WTC11 (cell line): Measurements from ENCODE around the gene PNISR. TPM values are rescaled to one million over a fixed set of nuclear protein-coding genes. Genes with fewer than 3 reads are reported as not detected.

Experiments used
- ATAC-seq: fragments of 200-7000 bp; cut with Tn5 transposase; 2 replicates; pipeline ENCODE4 v1.10.0; 2021; ENCODE audit warnings: mild to moderate bottlenecking, moderate library complexity
- CTCF ChIA-PET: fragments of 300-600 bp; sonication (Branson Sonifier 250); formaldehyde crosslinking; loops from one replicate; lab custom pipeline; 2021; ENCODE audit warnings: antibody characterized with exemption; lab: Charles Lee
- POLR2A ChIA-PET: fragments of 350-600 bp; sonication (Branson Sonifier 250); formaldehyde crosslinking; loops from one replicate; lab custom pipeline; 2021; ENCODE audit warnings: antibody characterized with exemption; lab: Charles Lee
- DNase-seq: peaks from one replicate; pipeline ENCODE4 v3.0.0; 2021; ENCODE audit warnings: low spot score
- H3K27ac Mint-ChIP-seq: 2 replicates; pipeline ENCODE4 v1.8.0; 2021; ENCODE audit warnings: mixed read lengths
- H3K27me3 Mint-ChIP-seq: 2 replicates; pipeline ENCODE4 v1.8.0; 2021; ENCODE audit warnings: low read depth, mild to moderate bottlenecking, moderate library complexity, mixed read lengths
- H3K36me3 Mint-ChIP-seq: 2 replicates; pipeline ENCODE4 v1.8.0; 2021; ENCODE audit warnings: mixed read lengths
- H3K4me1 Mint-ChIP-seq: 2 replicates; pipeline ENCODE4 v1.8.0; 2022; ENCODE audit warnings: mixed read lengths
- H3K4me3 Mint-ChIP-seq: 2 replicates; pipeline ENCODE4 v1.8.0; 2021; ENCODE audit warnings: mild to moderate bottlenecking, moderate library complexity, mixed read lengths
- H3K9me3 Mint-ChIP-seq: 2 replicates; pipeline ENCODE4 v1.8.0; 2021; ENCODE audit warnings: mixed read lengths
- FOXJ3 ChIP-seq: sonication (generic); formaldehyde crosslinking; IDR thresholded peaks from 2 replicates; pipeline ENCODE4 v1.9.0; 2021; ENCODE audit warnings: missing genetic modification reagents, mild to moderate bottlenecking, borderline replicate concordance
- IRF2 ChIP-seq: sonication (generic); formaldehyde crosslinking; IDR thresholded peaks from 2 replicates; pipeline ENCODE4 v1.8.0; 2022; ENCODE audit warnings: low read depth, missing genetic modification reagents, borderline replicate concordance
- MYBL2 ChIP-seq: sonication (generic); formaldehyde crosslinking; IDR thresholded peaks from 2 replicates; pipeline ENCODE4 v1.8.1; 2023; ENCODE audit warnings: mild to moderate bottlenecking, moderate library complexity, missing genetic modification reagents
- NFATC4 ChIP-seq: fragments of 250-450 bp; sonication (Bioruptor Pico); IDR thresholded peaks from 2 replicates; pipeline ENCODE4 v1.9.0; 2021; ENCODE audit warnings: mild to moderate bottlenecking
- NFE2L1 ChIP-seq: sonication (generic); formaldehyde crosslinking; IDR thresholded peaks from 2 replicates; pipeline ENCODE4 v1.8.1; 2023; ENCODE audit warnings: missing genetic modification reagents
- RORB ChIP-seq: fragments of 250-450 bp; sonication (Bioruptor Pico); IDR thresholded peaks from 2 replicates; pipeline ENCODE4 v1.9.0; 2021; ENCODE audit warnings: mild to moderate bottlenecking
- TEAD1 ChIP-seq: sonication (generic); formaldehyde crosslinking; IDR thresholded peaks from 2 replicates; pipeline ENCODE4 v1.8.0; 2022; ENCODE audit warnings: mild to moderate bottlenecking, missing genetic modification reagents
- ZNF219 ChIP-seq: sonication (generic); formaldehyde crosslinking; IDR thresholded peaks from 2 replicates; pipeline ENCODE4 v1.8.0; 2023; ENCODE audit warnings: missing genetic modification reagents, mild to moderate bottlenecking, borderline replicate concordance
- ZNF317 ChIP-seq: sonication (generic); formaldehyde crosslinking; IDR thresholded peaks from 2 replicates; pipeline ENCODE4 v1.8.1; 2023; ENCODE audit warnings: low read depth, mild to moderate bottlenecking, moderate library complexity, missing genetic modification reagents, borderline replicate concordance
- ZNF416 ChIP-seq: fragments of 250-450 bp; sonication (Bioruptor Pico); IDR thresholded peaks from 2 replicates; pipeline ENCODE4 v1.9.0; 2021; ENCODE audit warnings: mild to moderate bottlenecking, inconsistent platforms
- ZNF423 ChIP-seq: fragments of 250-450 bp; sonication (Bioruptor Pico); IDR thresholded peaks from 2 replicates; pipeline ENCODE4 v2.1.2; 2022; ENCODE audit warnings: mild to moderate bottlenecking, moderate library complexity
- total RNA-seq: library from RNA; stranded (reverse); gene quantifications from 3 replicates; pipeline ENCODE4 v1.2.3, GENCODE V29; 2021
- TF ChIP-seq, protein P1 (sequence below): sonication (generic); formaldehyde crosslinking; IDR thresholded peaks from 2 replicates; pipeline ENCODE4 v1.8.1; 2023; ENCODE audit warnings: mild to moderate bottlenecking, missing genetic modification reagents, moderate library complexity
- TF ChIP-seq, protein P2 (sequence below): sonication (generic); formaldehyde crosslinking; IDR thresholded peaks from 2 replicates; pipeline ENCODE4 v1.8.1; 2022; ENCODE audit warnings: missing genetic modification reagents, borderline replicate concordance
- TF ChIP-seq, protein P3 (sequence below): sonication (generic); formaldehyde crosslinking; IDR thresholded peaks from 2 replicates; pipeline ENCODE4 v1.8.1; 2022; ENCODE audit warnings: mild to moderate bottlenecking, missing genetic modification reagents, moderate library complexity, borderline replicate concordance
- TF ChIP-seq, protein P4 (sequence below): fragments of 250-450 bp; sonication (Bioruptor Pico); IDR thresholded peaks from 2 replicates; pipeline ENCODE4 v1.9.0; 2021; ENCODE audit warnings: mild to moderate bottlenecking
- TF ChIP-seq, protein P5 (sequence below): fragments of 200-600 bp; IDR thresholded peaks from 2 replicates; pipeline ENCODE4 v1.8.0; 2022; ENCODE audit warnings: antibody characterized with exemption
- TF ChIP-seq, protein P6 (sequence below): sonication (generic); formaldehyde crosslinking; IDR thresholded peaks from 2 replicates; pipeline ENCODE4 v1.8.1; 2023; ENCODE audit warnings: mild to moderate bottlenecking, missing genetic modification reagents, borderline replicate concordance
- TF ChIP-seq, protein P7 (sequence below): sonication (generic); formaldehyde crosslinking; IDR thresholded peaks from 2 replicates; pipeline ENCODE4 v1.8.1; 2022; ENCODE audit warnings: low read depth, missing genetic modification reagents, borderline replicate concordance
- TF ChIP-seq, protein P8 (sequence below): sonication (generic); formaldehyde crosslinking; IDR thresholded peaks from 2 replicates; pipeline ENCODE4 v1.8.0; 2023; ENCODE audit warnings: missing genetic modification reagents
- TF ChIP-seq, protein P9 (sequence below): sonication (generic); formaldehyde crosslinking; IDR thresholded peaks from 2 replicates; pipeline ENCODE4 v1.8.0; 2022; ENCODE audit warnings: mild to moderate bottlenecking, missing genetic modification reagents

The PNISR gene
- total RNA-seq, 1 experiment from 2014 or later = 156 TPM

DNA sequence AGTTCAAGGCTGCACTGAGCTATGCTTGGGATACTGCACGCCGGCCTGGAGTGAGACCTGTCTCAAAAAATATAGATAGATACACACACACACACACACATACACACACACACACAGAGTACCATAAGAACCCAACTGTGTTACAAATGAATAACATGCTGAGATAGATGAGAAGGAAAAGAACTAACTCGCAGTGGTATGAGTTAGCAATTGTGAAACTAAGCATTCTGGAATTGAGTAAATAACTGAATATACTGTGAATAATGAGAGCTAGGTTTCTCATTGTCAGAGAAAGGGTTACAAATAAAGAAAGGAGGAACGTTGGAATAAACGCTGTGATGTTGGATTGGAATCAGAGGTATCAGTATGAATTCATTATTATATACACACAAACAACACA lies 61.1 kb downstream of the PNISR start (continued):
- no peak for TF ChIP-seq TEAD1 (CRISPR knock-in tag)
- TF ChIP-seq, protein P1, sequence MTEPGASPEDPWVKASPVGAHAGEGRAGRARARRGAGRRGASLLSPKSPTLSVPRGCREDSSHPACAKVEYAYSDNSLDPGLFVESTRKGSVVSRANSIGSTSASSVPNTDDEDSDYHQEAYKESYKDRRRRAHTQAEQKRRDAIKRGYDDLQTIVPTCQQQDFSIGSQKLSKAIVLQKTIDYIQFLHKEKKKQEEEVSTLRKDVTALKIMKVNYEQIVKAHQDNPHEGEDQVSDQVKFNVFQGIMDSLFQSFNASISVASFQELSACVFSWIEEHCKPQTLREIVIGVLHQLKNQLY (CRISPR knock-in tag) = no peak
- TF ChIP-seq, all 79 proteins: peak for 0

DNA sequence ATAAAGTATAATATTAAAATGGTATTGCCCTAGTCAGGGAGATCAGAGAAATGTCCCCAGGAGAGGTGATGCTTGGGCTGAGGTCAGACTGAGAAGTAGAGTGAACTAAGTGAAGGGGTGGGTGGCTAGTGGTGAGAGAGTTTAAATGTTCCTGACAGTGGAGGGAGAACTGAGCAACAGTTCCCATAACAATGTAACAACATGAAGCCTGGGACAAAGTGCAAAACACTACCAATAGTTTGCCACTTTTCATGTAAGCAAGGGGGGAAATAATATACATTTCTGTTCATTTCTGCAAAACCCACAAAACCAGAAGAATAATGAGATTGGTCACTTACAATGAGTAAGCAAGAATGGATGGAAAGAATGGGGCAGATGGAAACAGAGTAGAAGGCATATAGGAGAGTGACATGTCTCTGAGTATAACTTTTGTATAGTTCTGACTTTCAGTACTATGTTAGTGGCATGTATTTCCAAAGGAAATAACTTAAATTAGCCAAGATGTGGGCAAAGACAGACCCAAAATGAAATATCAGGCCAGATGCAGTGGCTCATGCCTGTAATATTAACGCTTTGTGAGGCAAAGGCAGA lies 62.3 kb downstream of the PNISR start:
- no peak for ATAC-seq
- Mint-ChIP-seq H3K27me3 (no peaks in the 10 kb centered on the region), H3K36me3 (no peaks in the 10 kb centered on the region), H3K4me3 (no peak overlapping the region), H3K4me1 (0 out of 2 replicates have a peak, but pooled peaks cover 2% of the 10 kb centered on the region), H3K9me3 (no peaks in the 10 kb centered on the region), H3K27ac (no peak overlapping the region)
- POLR2A ChIA-PET = no interaction called here
- no peak for DNase-seq
- CTCF ChIA-PET = no interaction called here
- TF ChIP-seq ZNF423 (CRISPR knock-in tag) (no peak), ZNF416 (CRISPR knock-in tag) (no peak), ZNF219 (CRISPR knock-in tag) (no peak), MYBL2 (no peak), NFATC4 (CRISPR knock-in tag) (no peak), IRF2 (CRISPR knock-in tag) (no peak), ZNF317 (no peak), FOXJ3 (no peak), NFE2L1 (no peak), RORB (no peak)
- TF ChIP-seq, protein P2, sequence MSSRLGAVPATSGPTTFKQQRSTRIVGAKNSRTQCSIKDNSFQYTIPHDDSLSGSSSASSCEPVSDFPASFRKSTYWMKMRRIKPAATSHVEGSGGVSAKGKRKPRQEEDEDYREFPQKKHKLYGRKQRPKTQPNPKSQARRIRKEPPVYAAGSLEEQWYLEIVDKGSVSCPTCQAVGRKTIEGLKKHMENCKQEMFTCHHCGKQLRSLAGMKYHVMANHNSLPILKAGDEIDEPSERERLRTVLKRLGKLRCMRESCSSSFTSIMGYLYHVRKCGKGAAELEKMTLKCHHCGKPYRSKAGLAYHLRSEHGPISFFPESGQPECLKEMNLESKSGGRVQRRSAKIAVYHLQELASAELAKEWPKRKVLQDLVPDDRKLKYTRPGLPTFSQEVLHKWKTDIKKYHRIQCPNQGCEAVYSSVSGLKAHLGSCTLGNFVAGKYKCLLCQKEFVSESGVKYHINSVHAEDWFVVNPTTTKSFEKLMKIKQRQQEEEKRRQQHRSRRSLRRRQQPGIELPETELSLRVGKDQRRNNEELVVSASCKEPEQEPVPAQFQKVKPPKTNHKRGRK (CRISPR knock-in tag) = no peak
- TF ChIP-seq, protein P3, sequence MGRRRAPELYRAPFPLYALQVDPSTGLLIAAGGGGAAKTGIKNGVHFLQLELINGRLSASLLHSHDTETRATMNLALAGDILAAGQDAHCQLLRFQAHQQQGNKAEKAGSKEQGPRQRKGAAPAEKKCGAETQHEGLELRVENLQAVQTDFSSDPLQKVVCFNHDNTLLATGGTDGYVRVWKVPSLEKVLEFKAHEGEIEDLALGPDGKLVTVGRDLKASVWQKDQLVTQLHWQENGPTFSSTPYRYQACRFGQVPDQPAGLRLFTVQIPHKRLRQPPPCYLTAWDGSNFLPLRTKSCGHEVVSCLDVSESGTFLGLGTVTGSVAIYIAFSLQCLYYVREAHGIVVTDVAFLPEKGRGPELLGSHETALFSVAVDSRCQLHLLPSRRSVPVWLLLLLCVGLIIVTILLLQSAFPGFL (CRISPR knock-in tag) = no peak
- TF ChIP-seq, protein P4, sequence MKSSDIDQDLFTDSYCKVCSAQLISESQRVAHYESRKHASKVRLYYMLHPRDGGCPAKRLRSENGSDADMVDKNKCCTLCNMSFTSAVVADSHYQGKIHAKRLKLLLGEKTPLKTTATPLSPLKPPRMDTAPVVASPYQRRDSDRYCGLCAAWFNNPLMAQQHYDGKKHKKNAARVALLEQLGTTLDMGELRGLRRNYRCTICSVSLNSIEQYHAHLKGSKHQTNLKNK (CRISPR knock-in tag) = no peak
- TF ChIP-seq, protein P5, sequence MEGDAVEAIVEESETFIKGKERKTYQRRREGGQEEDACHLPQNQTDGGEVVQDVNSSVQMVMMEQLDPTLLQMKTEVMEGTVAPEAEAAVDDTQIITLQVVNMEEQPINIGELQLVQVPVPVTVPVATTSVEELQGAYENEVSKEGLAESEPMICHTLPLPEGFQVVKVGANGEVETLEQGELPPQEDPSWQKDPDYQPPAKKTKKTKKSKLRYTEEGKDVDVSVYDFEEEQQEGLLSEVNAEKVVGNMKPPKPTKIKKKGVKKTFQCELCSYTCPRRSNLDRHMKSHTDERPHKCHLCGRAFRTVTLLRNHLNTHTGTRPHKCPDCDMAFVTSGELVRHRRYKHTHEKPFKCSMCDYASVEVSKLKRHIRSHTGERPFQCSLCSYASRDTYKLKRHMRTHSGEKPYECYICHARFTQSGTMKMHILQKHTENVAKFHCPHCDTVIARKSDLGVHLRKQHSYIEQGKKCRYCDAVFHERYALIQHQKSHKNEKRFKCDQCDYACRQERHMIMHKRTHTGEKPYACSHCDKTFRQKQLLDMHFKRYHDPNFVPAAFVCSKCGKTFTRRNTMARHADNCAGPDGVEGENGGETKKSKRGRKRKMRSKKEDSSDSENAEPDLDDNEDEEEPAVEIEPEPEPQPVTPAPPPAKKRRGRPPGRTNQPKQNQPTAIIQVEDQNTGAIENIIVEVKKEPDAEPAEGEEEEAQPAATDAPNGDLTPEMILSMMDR = no peak
- TF ChIP-seq, protein P6, sequence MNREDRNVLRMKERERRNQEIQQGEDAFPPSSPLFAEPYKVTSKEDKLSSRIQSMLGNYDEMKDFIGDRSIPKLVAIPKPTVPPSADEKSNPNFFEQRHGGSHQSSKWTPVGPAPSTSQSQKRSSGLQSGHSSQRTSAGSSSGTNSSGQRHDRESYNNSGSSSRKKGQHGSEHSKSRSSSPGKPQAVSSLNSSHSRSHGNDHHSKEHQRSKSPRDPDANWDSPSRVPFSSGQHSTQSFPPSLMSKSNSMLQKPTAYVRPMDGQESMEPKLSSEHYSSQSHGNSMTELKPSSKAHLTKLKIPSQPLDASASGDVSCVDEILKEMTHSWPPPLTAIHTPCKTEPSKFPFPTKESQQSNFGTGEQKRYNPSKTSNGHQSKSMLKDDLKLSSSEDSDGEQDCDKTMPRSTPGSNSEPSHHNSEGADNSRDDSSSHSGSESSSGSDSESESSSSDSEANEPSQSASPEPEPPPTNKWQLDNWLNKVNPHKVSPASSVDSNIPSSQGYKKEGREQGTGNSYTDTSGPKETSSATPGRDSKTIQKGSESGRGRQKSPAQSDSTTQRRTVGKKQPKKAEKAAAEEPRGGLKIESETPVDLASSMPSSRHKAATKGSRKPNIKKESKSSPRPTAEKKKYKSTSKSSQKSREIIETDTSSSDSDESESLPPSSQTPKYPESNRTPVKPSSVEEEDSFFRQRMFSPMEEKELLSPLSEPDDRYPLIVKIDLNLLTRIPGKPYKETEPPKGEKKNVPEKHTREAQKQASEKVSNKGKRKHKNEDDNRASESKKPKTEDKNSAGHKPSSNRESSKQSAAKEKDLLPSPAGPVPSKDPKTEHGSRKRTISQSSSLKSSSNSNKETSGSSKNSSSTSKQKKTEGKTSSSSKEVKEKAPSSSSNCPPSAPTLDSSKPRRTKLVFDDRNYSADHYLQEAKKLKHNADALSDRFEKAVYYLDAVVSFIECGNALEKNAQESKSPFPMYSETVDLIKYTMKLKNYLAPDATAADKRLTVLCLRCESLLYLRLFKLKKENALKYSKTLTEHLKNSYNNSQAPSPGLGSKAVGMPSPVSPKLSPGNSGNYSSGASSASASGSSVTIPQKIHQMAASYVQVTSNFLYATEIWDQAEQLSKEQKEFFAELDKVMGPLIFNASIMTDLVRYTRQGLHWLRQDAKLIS = no peak
- TF ChIP-seq, protein P7, sequence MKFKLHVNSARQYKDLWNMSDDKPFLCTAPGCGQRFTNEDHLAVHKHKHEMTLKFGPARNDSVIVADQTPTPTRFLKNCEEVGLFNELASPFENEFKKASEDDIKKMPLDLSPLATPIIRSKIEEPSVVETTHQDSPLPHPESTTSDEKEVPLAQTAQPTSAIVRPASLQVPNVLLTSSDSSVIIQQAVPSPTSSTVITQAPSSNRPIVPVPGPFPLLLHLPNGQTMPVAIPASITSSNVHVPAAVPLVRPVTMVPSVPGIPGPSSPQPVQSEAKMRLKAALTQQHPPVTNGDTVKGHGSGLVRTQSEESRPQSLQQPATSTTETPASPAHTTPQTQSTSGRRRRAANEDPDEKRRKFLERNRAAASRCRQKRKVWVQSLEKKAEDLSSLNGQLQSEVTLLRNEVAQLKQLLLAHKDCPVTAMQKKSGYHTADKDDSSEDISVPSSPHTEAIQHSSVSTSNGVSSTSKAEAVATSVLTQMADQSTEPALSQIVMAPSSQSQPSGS = no peak
- TF ChIP-seq, protein P8, sequence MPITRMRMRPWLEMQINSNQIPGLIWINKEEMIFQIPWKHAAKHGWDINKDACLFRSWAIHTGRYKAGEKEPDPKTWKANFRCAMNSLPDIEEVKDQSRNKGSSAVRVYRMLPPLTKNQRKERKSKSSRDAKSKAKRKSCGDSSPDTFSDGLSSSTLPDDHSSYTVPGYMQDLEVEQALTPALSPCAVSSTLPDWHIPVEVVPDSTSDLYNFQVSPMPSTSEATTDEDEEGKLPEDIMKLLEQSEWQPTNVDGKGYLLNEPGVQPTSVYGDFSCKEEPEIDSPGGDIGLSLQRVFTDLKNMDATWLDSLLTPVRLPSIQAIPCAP (CRISPR knock-in tag) = no peak
- TF ChIP-seq, protein P9, sequence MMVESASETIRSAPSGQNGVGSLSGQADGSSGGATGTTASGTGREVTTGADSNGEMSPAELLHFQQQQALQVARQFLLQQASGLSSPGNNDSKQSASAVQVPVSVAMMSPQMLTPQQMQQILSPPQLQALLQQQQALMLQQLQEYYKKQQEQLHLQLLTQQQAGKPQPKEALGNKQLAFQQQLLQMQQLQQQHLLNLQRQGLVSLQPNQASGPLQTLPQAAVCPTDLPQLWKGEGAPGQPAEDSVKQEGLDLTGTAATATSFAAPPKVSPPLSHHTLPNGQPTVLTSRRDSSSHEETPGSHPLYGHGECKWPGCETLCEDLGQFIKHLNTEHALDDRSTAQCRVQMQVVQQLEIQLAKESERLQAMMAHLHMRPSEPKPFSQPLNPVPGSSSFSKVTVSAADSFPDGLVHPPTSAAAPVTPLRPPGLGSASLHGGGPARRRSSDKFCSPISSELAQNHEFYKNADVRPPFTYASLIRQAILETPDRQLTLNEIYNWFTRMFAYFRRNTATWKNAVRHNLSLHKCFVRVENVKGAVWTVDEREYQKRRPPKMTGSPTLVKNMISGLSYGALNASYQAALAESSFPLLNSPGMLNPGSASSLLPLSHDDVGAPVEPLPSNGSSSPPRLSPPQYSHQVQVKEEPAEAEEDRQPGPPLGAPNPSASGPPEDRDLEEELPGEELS (CRISPR knock-in tag) = no peak
